Mucosa of descending colon (tissue), 3 donors: Measurements from ENCODE around the gene MAGEA8. TPM values are rescaled to one million over a fixed set of nuclear protein-coding genes. Genes with fewer than 3 reads are reported as not detected.

ENCODE experiments used
- ATAC-seq: fragments of 200-7000 bp; cut with Tn5 transposase; one replicate; pipeline ENCODE4 v1.9.1; 2020; ENCODE audit warnings: mild to moderate bottlenecking, moderate library complexity
- DNase-seq, 3 donors: peaks; one replicate each; pipeline ENCODE4 v3.0.0-alpha.2; 2020
- H3K36me3 ChIP-seq: fragments of 200-600 bp; one replicate; pipeline ENCODE4 v1.8.0; 2021; ENCODE audit warnings: low read depth, mild to moderate bottlenecking
- H3K4me1 ChIP-seq: fragments of 200-600 bp; one replicate; pipeline ENCODE4 v1.8.0; 2021; ENCODE audit warnings: low read depth, mild to moderate bottlenecking
- H3K4me3 ChIP-seq: fragments of 200-600 bp; one replicate; pipeline ENCODE4 v1.8.0; 2021; ENCODE audit warnings: mild to moderate bottlenecking
- H3K9me3 ChIP-seq: fragments of 200-600 bp; one replicate; pipeline ENCODE4 v1.8.0; 2021; ENCODE audit warnings: mild to moderate bottlenecking
- intact Hi-C, 2 donors: fragments of 100-400 bp; cut with DNase I in 1 of 2; cut with micrococcal nuclease in 1 of 2; formaldehyde crosslinking; loops; one replicate each; pipeline versions ENCODE4 v1.11.0 to v1.11.1; 2022; cut with DNase I, micrococcal nuclease
- total RNA-seq, 3 donors: library from RNA; stranded (reverse); fragmentation: NEBNext Ultra II Directional in 2 of 3; extraction: Animal tissue kit (Norgen Biotek cat#: 25700) in 2 of 3; gene quantifications; one replicate each; pipeline versions ENCODE4 v1.2.1 to v1.2.4, GENCODE V29; 2021 to 2023
- TF ChIP-seq, protein P1 (sequence below): fragments of 200-600 bp; IDR thresholded peaks from one replicate; pipeline ENCODE4 v1.8.0; 2022; ENCODE audit warnings: antibody characterized with exemption, mild to moderate bottlenecking
- donor health status: DM: no; HTN: no; CAD: no; lungs with moderate emphysema.
- donor health status: DM: no; HTN: no; CAD: no.
- donor health status: DM: no; HTN: yes; CAD: no.

MAGEA8 gene
- total RNA-seq, 3 donors from 2014 or later: not detected

DNA sequence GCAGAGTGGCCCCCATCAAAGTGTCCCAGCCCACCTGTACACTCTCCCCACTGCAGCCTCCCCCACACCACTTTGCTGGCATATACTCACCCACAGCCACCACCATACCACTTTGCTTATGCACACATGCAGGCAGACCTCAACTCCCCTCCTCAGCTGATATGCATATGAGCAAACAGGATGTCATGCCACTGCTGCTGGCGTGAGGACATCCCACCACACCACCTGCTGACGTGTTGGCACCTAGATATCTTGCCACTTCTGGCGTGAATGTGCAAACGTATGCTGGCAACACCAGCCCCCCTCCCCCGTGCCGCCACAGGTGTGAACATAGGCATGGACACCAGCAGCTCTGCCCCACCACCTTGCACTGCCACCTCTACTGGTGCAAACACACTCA is 22.4 kb upstream of the MAGEA8 start:
- intact Hi-C loops: no loop called here
- ATAC-seq: no peak
- TF ChIP-seq, protein P1, sequence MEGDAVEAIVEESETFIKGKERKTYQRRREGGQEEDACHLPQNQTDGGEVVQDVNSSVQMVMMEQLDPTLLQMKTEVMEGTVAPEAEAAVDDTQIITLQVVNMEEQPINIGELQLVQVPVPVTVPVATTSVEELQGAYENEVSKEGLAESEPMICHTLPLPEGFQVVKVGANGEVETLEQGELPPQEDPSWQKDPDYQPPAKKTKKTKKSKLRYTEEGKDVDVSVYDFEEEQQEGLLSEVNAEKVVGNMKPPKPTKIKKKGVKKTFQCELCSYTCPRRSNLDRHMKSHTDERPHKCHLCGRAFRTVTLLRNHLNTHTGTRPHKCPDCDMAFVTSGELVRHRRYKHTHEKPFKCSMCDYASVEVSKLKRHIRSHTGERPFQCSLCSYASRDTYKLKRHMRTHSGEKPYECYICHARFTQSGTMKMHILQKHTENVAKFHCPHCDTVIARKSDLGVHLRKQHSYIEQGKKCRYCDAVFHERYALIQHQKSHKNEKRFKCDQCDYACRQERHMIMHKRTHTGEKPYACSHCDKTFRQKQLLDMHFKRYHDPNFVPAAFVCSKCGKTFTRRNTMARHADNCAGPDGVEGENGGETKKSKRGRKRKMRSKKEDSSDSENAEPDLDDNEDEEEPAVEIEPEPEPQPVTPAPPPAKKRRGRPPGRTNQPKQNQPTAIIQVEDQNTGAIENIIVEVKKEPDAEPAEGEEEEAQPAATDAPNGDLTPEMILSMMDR: no peak

DNA sequence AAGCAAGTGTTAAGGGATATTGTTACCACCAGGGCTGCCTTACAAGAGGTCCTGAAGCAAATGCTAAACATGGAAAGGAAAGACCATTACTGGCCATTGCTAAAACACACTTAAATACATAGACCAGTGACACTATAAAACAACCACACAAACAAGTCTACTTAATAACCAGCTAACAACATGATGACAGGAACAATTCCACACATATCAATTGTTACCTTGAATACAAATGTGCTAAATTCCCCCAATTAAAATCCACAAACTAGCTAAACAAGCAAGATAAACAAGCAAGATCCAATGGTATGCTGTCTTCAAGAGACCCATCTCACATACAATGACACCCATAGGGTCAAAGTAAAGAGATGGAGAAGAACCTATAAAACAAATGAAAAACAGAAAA is 20.5 kb upstream of the MAGEA8 start:
- ATAC-seq (no peak), DNase-seq (no peak)
- no peaks in the 10 kb centered on the region for H3K9me3 ChIP-seq
- H3K4me1 ChIP-seq: no peaks in the 10 kb centered on the region
- H3K36me3 ChIP-seq: no peaks in the 10 kb centered on the region
- no peak overlapping the region for H3K4me3 ChIP-seq
- TF ChIP-seq, protein P1: no peak
- intact Hi-C loops: no loop called here

More for the DNA sequence above, 22.4 kb upstream of the MAGEA8 start:
- Histone ChIP-seq H3K9me3 (no peaks in the 10 kb centered on the region), H3K36me3 (no peaks in the 10 kb centered on the region), H3K4me3 (no peak overlapping the region), H3K4me1 (no peaks in the 10 kb centered on the region)
- DNase-seq: peak in 1 of 3 donors; percentile 44

DNA sequence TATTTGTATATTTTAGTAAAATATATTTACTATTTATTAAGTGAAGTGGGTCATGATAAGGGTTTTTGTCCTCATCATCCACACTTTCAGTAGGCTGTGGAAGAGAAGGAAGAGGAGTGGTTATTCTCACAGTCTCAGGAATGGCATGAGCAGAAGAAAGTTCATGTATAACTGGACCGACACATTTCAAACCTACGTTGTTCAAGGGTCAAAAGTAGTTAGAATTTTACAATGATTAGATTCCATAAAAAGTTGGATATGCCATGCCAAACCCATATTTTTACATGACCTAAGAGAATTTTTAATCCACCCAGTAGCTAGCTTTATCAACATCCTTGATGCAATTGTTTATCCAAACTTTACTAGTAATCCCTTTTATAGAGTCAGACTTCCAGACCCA is 15.6 kb upstream of the MAGEA8 start:
- intact Hi-C loops: no loop called here
- ATAC-seq: peak; percentile 72
- no peaks in the 10 kb centered on the region for H3K9me3 ChIP-seq
- no peak overlapping the region for H3K4me3 ChIP-seq
- no peaks in the 10 kb centered on the region for H3K4me1 ChIP-seq
- TF ChIP-seq, protein P1: no peak
- no peaks in the 10 kb centered on the region for H3K36me3 ChIP-seq
- DNase-seq: no peak

DNA sequence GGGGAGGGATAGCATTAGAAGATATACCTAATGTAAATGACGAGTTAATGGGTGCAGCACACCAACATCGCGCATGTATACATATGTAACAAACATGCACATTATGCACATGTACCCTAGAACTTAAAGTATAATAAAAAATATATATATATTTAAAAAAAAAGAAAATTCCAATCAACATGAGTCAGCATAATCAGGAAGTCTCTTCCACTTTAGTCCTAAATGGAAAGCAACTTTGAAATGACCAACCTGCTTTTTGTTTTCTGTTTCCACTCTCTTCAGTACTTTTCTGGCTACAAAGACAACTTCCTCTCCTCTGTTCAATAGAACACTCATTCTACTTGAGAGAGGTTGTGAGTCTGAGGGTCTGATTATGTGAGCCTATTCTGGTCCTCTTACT is 13.5 kb upstream of the MAGEA8 start:
- intact Hi-C loops: no loop called here
- Histone ChIP-seq H3K4me1 (no peaks in the 10 kb centered on the region), H3K9me3 (no peaks in the 10 kb centered on the region), H3K36me3 (no peaks in the 10 kb centered on the region), H3K4me3 (no peak overlapping the region)
- ATAC-seq (no peak), DNase-seq (no peak)
- TF ChIP-seq, protein P1: no peak

DNA sequence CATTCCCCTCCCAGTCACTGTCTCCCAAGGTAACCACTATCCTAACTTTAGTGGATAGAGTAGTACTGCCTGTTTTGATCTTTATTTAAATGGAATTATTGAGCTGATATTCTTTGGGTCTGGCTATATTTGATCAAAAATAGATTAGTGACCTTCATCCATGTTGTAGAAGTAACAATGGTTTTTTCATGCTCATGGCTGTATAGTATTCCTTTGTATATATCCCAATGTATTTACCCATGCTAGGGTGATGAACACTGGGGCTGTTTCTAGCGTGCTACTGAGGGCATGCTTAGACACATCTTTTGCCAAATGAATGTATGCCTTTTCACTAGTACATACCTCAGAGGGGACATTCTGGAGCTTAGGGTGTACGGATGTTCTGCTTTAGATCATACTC is 10.1 kb upstream of the MAGEA8 start:
- H3K9me3 ChIP-seq: no peaks in the 10 kb centered on the region
- DNase-seq: no peak
- intact Hi-C loops: no loop called here
- TF ChIP-seq, protein P1: no peak
- H3K36me3 ChIP-seq: no peaks in the 10 kb centered on the region
- H3K4me1 ChIP-seq: no peaks in the 10 kb centered on the region
- H3K4me3 ChIP-seq: no peak overlapping the region
- ATAC-seq: no peak

DNA sequence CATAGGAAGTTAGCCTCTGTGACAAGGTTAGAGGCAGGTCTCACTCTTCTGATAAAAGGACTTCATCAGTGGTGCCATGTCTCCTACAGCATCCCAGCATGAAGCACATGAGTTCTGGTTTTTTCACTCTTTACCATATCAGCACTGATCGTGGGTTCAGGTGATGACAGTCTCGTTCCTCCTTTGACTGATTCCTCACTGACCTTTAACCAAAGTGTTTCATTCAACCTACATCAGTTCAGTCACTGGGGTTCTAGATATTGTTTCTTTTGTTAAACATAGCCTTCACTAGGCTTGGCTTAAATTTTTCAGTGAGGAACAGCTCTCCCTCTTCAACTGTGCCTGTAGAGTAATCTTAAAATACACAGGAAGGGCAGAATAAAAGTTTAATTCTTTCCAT is 9.6 kb upstream of the MAGEA8 start:
- DNase-seq (no peak), ATAC-seq (no peak)
- Histone ChIP-seq H3K36me3 (no peaks in the 10 kb centered on the region), H3K9me3 (no peaks in the 10 kb centered on the region), H3K4me3 (no peak overlapping the region), H3K4me1 (no peaks in the 10 kb centered on the region)
- TF ChIP-seq, protein P1: no peak
- intact Hi-C loops: no loop called here
